HUES6 (cell line): ENCODE measurements around the gene STKLD1.

Source experiments
- H3K27ac ChIP-seq: 2 replicates; pipeline ENCODE4 v1.7.0; 2013; ENCODE audit warnings: low read depth, mild to moderate bottlenecking, low read length, inconsistent platforms
- H3K27me3 ChIP-seq: 2 replicates; pipeline ENCODE4 v1.6.1; 2013; ENCODE audit warnings: low read length; ENCODE audit not compliant: control insufficient read depth, insufficient read depth
- H3K36me3 ChIP-seq: 2 replicates; pipeline ENCODE4 v1.6.1; 2013; ENCODE audit warnings: low read length; ENCODE audit not compliant: control insufficient read depth, insufficient read depth
- H3K4me1 ChIP-seq: 2 replicates; pipeline ENCODE4 v1.6.1; 2013; ENCODE audit warnings: low read length; ENCODE audit not compliant: control insufficient read depth, insufficient read depth
- H3K4me3 ChIP-seq: 2 replicates; pipeline ENCODE4 v1.5.1; 2013; ENCODE audit warnings: low read depth, low read length
- H3K9ac ChIP-seq: one replicate; pipeline ENCODE4 v1.6.1; 2013; ENCODE audit warnings: mild to moderate bottlenecking, low read length
- H3K9me3 ChIP-seq: 2 replicates; pipeline ENCODE4 v1.6.1; 2013; ENCODE audit warnings: low read depth, low read length; ENCODE audit not compliant: control insufficient read depth, insufficient read depth

Gene STKLD1

DNA sequence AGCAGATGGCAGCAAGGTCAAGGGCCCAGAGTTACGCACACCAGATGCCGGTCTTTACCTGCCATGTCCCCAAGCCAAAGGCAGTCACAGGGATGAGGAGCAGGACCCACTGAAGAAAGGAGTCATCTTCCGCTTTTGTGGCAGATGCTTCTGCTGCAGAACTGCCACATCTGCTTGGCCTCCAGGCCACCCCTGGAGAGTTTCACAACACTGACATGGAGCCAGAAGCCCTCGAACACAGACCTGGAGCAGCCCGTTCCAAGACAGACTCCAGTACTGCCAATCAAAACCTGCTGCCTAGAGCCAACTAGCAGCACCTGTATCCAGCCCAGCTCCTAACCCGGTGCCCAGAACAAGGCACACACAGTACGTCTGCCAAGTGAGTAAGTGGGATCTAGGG is 21.4 kb upstream of the STKLD1 start:
- H3K4me3 ChIP-seq, result no peak overlapping the region
- H3K4me1 ChIP-seq, result 0 out of 2 replicates have a peak, but pooled peaks cover 7% of the 10 kb centered on the region
- H3K9me3 ChIP-seq, result no peaks in the 10 kb centered on the region
- no peak overlapping the region for H3K27ac ChIP-seq
- peak overlapping the region; percentile 3 for H3K9ac ChIP-seq
- H3K36me3 ChIP-seq, result peaks cover 54% of the 10 kb centered on the region
- no peaks in the 10 kb centered on the region for H3K27me3 ChIP-seq

DNA sequence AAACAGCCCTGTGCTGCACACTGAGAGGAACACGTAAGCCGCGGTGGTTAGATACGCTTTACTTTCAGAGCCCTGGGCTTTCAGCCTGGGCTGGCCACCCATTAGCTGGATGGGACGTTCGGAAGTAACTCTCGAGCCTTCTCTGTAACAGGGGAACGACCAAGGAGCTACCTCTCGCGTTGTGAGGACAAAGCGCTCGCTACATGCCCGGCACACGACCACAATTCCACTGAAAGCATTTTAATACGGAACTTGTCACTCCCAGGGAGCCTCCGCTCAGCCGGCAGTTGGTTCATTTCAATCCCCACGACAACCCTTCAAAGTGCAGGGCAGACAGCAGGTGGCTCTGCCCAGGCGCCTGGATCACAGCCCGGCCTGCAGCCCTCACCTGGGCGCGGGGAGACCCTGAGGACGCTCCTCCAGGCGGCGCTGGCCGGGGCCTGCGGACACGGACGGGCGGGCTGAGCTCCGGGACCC is 20.2 kb upstream of the STKLD1 start:
- H3K9me3 ChIP-seq, result no peaks in the 10 kb centered on the region
- no peak overlapping the region; the same call in 1 of the 2 replicates for H3K27ac ChIP-seq
- no peaks in the 10 kb centered on the region for H3K27me3 ChIP-seq
- H3K4me1 ChIP-seq, result 0 out of 2 replicates have a peak, but pooled peaks cover 7% of the 10 kb centered on the region
- peak overlapping the region; percentile 94 for H3K4me3 ChIP-seq
- H3K36me3 ChIP-seq, result peaks cover 54% of the 10 kb centered on the region
- peak overlapping the region; percentile 87 for H3K9ac ChIP-seq

DNA sequence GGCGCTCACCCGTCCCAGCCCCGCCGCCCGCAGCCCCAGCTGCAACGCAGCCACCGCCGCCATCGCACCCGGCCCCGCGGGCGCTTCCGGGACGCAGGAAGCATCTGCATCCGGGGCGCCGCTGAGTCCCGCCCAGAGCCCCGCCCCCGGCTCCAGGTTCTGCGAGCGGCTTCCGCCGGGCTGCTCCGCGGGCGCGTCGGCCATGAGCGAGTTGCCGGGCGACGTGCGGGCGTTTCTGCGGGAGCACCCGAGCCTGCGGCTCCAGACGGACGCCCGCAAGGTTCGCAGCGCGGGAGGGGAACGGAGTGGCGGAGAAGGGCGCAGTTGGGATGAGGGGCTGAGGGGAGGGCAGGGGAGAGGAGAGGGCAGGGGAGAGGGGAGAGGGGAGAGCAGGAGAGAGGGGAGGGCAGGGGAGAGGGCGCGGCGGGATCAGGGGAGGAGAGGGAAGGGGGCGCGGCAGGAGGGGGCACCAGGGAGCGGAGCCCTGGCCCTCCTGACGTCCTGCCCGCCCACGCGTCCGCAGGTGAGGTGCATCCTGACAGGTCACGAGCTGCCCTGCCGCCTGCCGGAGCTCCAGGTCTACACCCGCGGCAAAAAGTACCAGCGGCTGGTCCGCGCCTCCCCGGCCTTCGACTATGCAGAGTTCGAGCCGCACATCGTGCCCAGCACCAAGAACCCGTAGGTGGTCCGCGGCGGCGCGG is 19.6 kb upstream of the STKLD1 start, which contains the start of the genes SURF1 and SURF2:
Gene SURF1 (minus strand): TSS at position 97 of the 701 bp plus-strand sequence. CDS start 34 bp downstream, at position 63.
Gene SURF2 (plus strand): TSS at position 160 of the 701 bp plus-strand sequence. CDS start 43 bp downstream, at position 203.
- H3K4me3 ChIP-seq, result peak within 1 kb of the TSS; percentile 94
- H3K27ac ChIP-seq, result peak within 1 kb of the TSS; percentile 21; the same call in 1 of the 2 replicates
- H3K9ac ChIP-seq, result peak within 1 kb of the TSS; percentile 87
- 0 out of 2 replicates have a peak, but pooled peaks cover 7% of the 10 kb centered on the region for H3K4me1 ChIP-seq
- no peaks in the 10 kb centered on the region for H3K9me3 ChIP-seq
- H3K27me3 ChIP-seq, result no peaks in the 10 kb centered on the region
- peaks cover 54% of the 10 kb centered on the region for H3K36me3 ChIP-seq

DNA sequence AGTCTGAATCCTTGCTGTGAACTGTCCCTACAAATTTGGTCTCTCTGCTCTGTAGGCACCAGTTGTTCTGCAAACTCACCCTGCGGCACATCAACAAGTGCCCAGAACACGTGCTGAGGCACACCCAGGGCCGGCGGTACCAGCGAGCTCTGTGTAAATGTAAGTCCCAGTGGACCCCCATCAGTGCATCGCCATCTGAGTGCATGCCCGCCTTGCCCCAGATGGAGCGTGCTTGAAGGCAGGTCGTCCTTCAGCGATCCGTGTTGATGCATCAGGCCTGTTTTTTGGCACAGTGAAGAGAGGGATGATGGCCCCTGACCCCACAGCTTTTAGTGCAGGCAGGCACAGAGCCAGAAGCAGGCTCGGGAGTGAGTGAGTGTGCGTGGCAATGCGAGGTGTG is 18.5 kb upstream of the STKLD1 start:
- peaks cover 54% of the 10 kb centered on the region for H3K36me3 ChIP-seq
- H3K9me3 ChIP-seq, result no peaks in the 10 kb centered on the region
- no peak overlapping the region for H3K9ac ChIP-seq
- 0 out of 2 replicates have a peak, but pooled peaks cover 7% of the 10 kb centered on the region for H3K4me1 ChIP-seq
- peak overlapping the region; percentile 79 for H3K4me3 ChIP-seq
- no peak overlapping the region for H3K27ac ChIP-seq
- no peaks in the 10 kb centered on the region for H3K27me3 ChIP-seq

DNA sequence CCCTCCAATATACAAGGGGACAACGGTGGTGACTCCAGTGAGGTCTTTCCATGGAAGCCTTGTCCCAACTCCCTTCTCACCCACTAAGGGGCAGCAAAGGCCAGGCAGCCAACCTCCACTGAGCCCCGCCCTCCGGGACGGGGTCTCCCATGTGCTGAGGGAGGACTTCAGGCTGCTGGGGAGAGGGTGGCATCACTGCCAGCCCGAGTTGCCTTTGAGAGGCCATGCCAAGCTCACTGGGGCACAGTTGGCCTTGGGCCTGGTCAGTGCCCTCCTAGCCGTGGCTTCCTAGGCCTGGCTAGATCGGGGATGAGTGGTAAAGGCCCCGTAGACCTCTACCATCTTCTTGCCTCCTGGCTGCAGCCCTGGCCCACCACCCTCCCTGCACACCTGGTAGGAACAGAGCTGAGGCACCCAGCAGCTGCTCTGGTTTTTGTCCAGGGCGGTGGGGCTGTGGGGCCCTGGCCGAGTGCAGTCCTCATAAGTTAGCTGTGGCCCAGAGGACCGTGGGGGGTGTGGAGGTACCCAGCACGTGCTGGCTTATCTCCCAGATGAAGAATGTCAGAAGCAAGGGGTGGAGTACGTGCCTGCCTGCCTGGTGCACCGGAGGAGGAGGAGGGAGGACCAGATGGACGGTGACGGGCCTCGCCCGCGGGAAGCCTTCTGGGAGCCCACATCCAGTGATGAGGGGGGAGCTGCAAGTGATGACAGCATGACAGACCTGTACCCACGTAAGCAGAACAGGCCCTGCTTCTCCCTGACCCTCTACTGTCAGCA is 16.6 kb upstream of the STKLD1 start:
- H3K4me3 ChIP-seq, result no peak overlapping the region
- H3K36me3 ChIP-seq, result peaks cover 65% of the 10 kb centered on the region
- H3K27ac ChIP-seq, result no peak overlapping the region
- H3K9ac ChIP-seq, result no peak overlapping the region
- no peaks in the 10 kb centered on the region for H3K9me3 ChIP-seq
- H3K27me3 ChIP-seq, result no peaks in the 10 kb centered on the region
- H3K4me1 ChIP-seq, result 0 out of 2 replicates have a peak, but pooled peaks cover 7% of the 10 kb centered on the region

DNA sequence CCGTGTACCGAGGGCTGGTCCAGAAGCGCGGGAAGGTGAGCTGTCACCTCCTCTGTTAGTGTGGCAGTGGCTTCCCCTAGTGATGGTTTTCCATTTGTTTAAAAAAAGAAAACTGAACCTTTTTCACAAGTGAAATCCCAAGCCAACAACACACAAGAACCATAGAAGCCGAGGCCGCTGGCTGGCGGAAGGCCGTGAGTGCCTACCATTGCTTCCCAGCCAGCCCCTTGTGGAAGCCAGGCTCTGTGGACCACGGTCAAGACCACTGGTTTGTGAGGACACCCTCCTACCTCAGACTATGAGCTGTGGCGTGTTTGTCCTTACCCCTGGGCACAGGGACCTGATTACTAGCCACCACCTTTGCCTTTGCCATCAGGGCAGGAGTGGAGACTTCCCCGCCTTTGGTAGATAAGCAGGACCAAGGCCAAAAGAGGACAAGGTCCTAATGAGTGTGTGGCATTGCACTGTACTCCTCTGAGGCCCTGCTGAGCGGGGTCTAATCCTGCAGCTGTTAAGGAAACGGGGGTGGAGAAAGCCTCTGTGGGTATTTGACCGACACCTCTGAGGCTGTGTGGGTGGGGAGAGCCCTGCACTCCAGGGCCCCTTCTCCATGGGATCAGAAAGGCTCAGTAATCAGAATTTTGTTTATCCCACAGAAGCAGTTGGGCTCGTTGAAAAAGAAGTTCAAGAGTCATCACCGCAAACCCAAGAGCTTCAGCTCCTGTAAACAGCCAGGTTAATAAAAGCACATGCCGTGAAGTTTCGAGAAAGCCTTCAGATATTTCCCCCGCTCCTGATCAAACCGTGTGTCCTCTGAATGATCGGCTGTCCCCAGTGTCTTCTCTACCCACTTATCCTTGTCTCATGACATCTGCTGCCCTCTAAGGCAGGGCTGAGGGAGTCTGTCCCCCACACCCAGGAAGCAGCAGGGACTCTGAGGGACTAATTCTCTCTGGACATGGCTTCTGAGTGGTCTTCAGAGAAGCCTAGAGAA is 15.5 kb upstream of the STKLD1 start:
- H3K9me3 ChIP-seq, result no peaks in the 10 kb centered on the region
- H3K9ac ChIP-seq, result no peak overlapping the region
- no peak overlapping the region for H3K4me3 ChIP-seq
- H3K4me1 ChIP-seq, result 0 out of 2 replicates have a peak, but pooled peaks cover 7% of the 10 kb centered on the region
- no peaks in the 10 kb centered on the region for H3K27me3 ChIP-seq
- H3K27ac ChIP-seq, result no peak overlapping the region
- H3K36me3 ChIP-seq, result peaks cover 76% of the 10 kb centered on the region

DNA sequence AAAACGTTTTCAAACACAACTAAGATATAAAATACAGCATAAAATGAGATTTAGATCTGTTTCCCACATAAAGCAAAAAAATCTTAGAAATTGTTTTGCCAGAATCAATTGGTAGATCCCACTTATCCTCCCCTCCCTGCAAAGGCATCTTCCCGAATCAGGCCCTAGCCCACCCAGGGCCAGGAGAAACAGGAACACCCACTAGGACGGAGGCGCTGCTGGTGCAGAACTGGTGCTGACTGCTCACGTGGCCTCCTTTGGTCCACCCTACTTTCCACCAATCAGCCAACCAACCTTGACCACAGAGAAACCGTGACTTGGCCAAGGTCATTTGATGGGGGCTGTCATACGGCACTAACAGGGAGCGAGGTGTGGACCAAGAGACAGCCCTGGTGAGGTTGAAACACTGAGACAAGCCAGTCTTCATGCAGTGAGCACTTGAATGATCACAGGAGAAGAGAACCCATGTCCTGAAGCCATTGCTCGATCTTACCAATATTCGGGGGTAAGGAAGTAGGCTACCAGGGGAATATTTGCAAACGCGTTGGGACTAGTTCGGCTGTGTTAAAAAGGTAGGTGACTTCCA is 14.6 kb upstream of the STKLD1 start:
- H3K27me3 ChIP-seq, result no peaks in the 10 kb centered on the region
- H3K9ac ChIP-seq, result no peak overlapping the region
- H3K4me3 ChIP-seq, result no peak overlapping the region
- H3K36me3 ChIP-seq, result peaks cover 85% of the 10 kb centered on the region
- no peak overlapping the region for H3K27ac ChIP-seq
- no peaks in the 10 kb centered on the region for H3K9me3 ChIP-seq
- 0 out of 2 replicates have a peak, but pooled peaks cover 7% of the 10 kb centered on the region for H3K4me1 ChIP-seq

DNA sequence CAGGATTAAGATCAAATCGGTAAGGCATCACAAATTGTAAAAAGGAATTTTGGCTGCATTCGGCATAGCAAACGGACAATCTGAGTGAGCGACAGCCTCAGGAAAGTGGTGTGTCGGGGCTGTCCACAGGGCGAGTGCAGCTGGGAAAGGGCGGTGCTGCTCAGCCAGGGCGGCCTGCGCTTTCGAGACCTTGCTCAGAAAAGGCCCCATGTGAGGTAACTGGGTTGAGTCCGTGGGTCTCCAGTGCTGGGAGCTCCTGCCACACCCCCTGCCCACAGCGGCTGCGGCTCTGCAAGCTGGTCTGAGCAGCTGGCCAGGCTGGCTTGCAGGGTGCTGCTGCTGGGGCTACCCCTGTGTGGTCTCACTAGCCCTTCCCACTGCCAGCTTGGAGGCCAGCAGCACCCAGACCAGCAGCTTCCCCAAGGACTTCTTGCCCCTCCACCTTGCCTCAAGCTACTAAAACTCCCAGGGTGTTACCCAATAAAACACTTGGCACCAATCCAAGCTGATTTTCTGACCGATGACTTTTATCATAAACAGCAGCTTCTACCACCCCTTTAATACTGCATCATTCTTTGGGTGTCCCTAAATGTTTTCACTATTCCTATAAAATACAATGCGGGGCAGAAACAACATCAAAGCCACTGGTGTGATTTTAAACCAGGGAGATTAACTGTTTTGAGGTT is 13.7 kb upstream of the STKLD1 start:
- Histone ChIP-seq H3K27me3 (no peaks in the 10 kb centered on the region), H3K36me3 (peaks cover 93% of the 10 kb centered on the region), H3K27ac (no peak overlapping the region), H3K9me3 (no peaks in the 10 kb centered on the region), H3K4me3 (no peak overlapping the region), H3K9ac (no peak overlapping the region), H3K4me1 (0 out of 2 replicates have a peak, but pooled peaks cover 3% of the 10 kb centered on the region)

DNA sequence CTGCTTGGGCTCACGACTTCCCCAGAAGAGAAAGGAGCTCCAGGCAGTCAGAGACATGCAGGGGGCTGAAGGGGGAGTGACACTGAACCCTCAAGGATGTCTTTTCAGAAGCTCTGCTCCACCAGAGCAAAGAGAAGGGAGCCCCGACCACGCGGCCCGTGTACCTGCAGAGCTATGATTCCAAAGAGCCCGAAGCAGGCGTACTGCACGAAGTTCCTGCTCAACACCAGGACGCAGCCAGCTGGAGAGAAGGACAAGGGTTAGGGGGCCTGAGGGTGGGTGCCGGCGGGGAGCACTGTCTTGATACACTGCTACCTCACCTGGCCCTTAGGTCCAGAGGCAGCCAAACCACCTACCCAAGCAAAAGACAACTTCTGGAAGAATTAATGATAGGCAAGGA is 9.7 kb upstream of the STKLD1 start:
- H3K9ac ChIP-seq, result no peak overlapping the region
- H3K27ac ChIP-seq, result no peak overlapping the region
- no peaks in the 10 kb centered on the region; the same call in 1 of the 2 replicates for H3K4me1 ChIP-seq
- no peaks in the 10 kb centered on the region for H3K9me3 ChIP-seq
- H3K4me3 ChIP-seq, result no peak overlapping the region
- no peaks in the 10 kb centered on the region for H3K27me3 ChIP-seq
- peaks cover 97% of the 10 kb centered on the region for H3K36me3 ChIP-seq
